ENCODE measurements around the gene MED12. TPM values are rescaled to one million over a fixed set of nuclear protein-coding genes. Genes with fewer than 3 reads are reported as not detected.

Gene MED12
- total RNA-seq = 48.8 TPM

GRCh38 chrX:71118032-71118984 is at the start of gene MED12:
Gene MED12, plus strand, starts transcription at chrX:71118596. Its CDS starts 159 bp downstream, at chrX:71118755.

GRCh38 chrX:71095555-71095980 is 22.8 kb upstream of the MED12 start, which contains the start of gene FOXO4:
Gene FOXO4, plus strand, starts transcription at chrX:71095851. Its CDS starts 678 bp downstream, at chrX:71096529.

GRCh38 chrX:71106427-71106826 is 12.0 kb upstream of the MED12 start, which contains the start of gene CXorf65:
Gene CXorf65, minus strand, starts transcription at chrX:71106740. Its CDS starts 184 bp downstream, at chrX:71106556.

GRCh38 chrX:71111141-71111843 is 7.1 kb upstream of the MED12 start, which contains the start of gene IL2RG:
Gene IL2RG, minus strand, starts transcription at chrX:71111577. Its CDS starts 38 bp downstream, at chrX:71111539.

GRCh38 chrX:71144651-71145050 is 26.3 kb downstream of the MED12 start, which contains the start of gene NLGN3:
Gene NLGN3, plus strand, starts transcription at chrX:71144841. Its CDS starts 2,909 bp downstream, at chrX:71147750.

Other genes with a start within 250 kb of the MED12 start
- 0.33 TPM for gene TEX11, start 209.9 kb upstream of the MED12 start, total RNA-seq
- 3.6 TPM for gene SLC7A3, start 187.5 kb upstream of the MED12 start, total RNA-seq
- 62.5 TPM for gene SNX12, start 50.3 kb upstream of the MED12 start, total RNA-seq
- gene FOXO4, start 22.7 kb upstream of the MED12 start, total RNA-seq = 16.6 TPM
- not detected for gene CXorf65, start 11.9 kb upstream of the MED12 start, total RNA-seq
- 1.3 TPM for gene IL2RG, start 7.0 kb upstream of the MED12 start, total RNA-seq
- gene NLGN3, start 26.2 kb downstream of the MED12 start, total RNA-seq = 20.5 TPM
- gene GJB1, start 104.6 kb downstream of the MED12 start, total RNA-seq = 0.49 TPM
- 28.6 TPM for gene ZMYM3, start 135.5 kb downstream of the MED12 start, total RNA-seq
- gene NONO, start 165.0 kb downstream of the MED12 start, total RNA-seq = 397 TPM
- 7.5 TPM for gene ITGB1BP2, start 183.2 kb downstream of the MED12 start, total RNA-seq
- gene TAF1, start 247.8 kb downstream of the MED12 start, total RNA-seq = 83.5 TPM

Measured in camera-type eye (tissue), 1 donor.